Activated CD4-positive, alpha-beta T cell treated with anti-CD3 and anti-CD28 coated beads, Interleukin-2, amount 50 U/mL, for 16 hours (primary cell): ENCODE results near the gene CBX8.

Experiments used
- DNase-seq: peaks from one replicate; pipeline ENCODE4 v3.0.0-alpha.2; 2020

Gene CBX8

DNA sequence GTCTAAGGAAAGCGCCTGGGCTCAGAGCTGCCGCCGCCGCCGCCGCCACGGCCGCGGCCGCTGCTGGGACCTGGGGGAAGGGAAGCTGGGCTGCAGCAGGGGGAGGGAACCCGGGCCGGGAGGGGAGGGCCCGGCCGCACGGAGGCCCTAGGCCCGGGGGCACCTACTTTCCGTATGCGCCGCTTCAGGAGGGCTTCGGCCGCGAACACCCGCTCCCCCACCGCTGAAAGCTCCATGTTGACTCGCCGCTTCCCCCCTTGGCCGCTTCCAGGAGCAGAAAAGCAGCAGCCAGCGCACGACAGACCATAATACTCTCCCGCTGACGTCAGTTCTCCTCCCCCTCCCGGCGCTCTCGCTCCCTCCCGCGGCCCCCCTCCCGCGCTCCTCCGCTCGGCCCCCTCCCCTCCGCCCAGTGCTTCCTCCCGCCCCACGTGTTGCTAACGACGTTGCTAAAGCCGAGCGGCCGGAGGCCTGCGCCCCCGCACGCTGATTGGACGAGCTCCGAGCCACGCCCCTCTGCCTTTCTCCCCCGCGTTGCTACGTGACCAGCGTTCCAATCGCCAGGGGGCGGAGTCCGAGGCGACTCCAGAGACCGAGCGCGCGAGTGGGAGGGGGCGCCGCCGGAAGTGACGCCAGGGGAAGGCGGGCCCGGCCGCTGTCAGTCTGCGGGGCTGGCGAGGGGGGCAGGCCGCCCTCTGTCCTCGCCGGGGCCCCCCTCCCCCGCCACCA lies at the start of gene CBX8:
TSS of gene CBX8 (minus strand) at position 315 of the 729 bp plus-strand sequence. CDS start at position 236, 79 bp downstream.
- peak; percentile 99 for DNase-seq

DNA sequence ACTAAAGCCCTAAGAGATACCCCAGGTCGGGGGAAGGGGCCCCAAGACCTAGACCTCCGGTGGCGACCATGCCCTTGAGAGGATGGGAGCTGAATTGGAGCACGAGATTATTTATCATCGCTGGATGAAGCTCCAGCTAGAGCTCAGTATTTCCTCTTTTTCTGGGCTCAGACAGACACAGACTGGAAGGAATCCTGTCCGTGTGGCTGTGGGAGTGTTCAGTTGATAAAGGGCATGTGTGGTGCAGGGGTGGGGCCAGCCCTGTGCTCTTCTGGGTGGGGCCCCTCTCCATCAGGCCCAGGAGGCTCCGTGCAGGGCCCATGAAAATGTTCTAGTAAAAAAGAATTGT lies 48.7 kb upstream of the CBX8 start:
- DNase-seq = no peak

DNA sequence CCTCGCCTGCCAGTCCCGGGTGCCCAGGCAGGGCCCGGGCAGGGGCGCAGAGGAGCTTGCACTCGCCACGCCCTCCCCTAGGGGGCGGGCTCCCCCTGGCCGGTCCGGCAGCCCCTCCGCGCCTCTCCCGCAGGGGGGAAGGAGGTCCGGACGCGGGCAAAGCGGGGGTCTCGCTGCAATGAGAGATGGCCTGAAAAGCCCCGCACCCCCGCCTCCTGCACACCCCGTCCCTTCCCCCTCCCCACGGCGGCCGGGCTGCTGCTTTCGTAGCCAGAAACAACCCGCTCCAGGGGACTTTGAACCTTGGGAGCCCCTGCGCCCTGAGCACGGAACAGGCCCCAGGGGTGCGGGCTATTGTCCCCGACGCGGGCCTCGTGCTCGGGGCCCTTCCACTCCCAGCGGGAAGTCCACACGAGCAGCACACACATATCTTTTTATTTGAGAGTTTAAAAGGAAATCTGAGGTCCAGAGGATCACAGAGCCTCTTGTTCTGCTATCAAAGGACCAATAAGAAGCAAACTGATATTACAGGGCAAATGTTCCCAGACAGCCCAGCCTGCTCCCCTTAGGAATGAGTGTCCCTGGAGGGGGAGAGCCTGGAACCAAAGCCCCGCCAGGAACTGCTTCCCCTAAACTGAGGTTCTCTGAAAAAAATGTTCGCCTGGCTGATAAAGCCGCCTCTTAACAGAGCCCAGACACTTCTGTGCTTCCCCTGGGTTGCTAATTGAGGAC lies 48.2 kb upstream of the CBX8 start:
- DNase-seq = no peak

DNA sequence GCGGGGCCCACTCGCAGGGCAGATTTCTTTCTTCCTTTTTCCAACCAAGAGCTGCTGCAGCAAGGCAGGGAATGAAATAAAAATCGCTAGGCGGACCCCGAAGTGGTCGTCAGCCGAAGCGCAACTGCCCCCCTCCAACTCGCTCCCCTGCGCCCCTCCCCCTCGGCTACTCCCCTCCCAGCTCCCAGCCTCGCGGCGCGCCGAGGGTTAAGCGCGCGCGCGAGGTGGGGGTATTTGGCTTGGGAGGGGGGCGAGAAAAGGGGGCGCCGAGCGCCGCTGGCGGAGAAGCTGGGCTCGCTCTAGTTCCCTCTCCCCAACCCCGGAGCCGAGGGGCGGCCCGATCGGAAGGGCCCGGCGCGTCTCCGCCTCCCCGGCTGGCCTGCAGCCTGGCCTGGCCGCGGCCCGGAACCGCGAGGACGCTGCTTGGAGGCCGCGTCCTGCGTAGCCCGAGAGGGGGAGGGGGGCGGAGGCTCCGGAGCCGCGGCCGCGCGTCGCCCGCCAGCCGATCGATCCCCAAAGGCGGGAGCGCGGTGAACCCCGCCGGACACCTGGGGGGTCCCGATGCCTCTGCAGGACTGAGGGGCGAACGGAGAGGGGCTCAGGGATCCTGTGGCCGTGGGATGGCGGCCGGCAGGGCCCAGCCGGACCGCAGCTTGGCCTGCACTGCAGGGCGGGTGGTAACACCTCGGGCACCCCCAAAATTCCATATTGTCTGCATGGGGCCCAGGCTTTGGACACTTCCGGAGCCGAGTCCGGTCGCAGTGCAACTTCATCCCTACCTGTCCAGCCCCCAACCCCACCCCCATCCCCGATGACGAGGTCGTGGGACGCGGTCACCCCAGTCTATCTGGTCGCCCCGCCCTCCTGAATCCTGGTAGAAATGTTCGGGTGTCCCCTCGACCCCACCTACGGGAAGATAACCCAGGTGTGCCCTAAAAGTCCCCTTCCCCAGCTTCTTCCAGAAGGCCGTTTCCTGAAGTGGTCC lies 47.2 kb upstream of the CBX8 start:
- DNase-seq = no peak

DNA sequence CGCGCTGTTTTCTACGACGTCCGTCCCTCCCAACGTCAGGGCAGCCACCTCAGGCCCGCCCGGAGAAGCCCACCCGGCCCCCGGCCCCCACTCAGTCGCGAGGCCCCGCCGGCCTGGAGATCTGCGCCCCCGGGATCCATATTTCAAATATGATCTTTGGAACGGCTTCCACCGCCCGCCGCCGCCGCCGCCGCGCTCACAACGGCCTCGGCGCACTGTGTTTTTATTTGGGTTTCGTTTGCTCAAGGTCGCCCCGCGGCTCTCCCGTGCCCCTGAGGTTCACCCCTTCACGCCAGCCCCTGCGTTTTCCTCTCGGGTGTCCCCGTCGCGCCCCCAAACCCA lies 46.6 kb upstream of the CBX8 start:
- DNase-seq = no peak

DNA sequence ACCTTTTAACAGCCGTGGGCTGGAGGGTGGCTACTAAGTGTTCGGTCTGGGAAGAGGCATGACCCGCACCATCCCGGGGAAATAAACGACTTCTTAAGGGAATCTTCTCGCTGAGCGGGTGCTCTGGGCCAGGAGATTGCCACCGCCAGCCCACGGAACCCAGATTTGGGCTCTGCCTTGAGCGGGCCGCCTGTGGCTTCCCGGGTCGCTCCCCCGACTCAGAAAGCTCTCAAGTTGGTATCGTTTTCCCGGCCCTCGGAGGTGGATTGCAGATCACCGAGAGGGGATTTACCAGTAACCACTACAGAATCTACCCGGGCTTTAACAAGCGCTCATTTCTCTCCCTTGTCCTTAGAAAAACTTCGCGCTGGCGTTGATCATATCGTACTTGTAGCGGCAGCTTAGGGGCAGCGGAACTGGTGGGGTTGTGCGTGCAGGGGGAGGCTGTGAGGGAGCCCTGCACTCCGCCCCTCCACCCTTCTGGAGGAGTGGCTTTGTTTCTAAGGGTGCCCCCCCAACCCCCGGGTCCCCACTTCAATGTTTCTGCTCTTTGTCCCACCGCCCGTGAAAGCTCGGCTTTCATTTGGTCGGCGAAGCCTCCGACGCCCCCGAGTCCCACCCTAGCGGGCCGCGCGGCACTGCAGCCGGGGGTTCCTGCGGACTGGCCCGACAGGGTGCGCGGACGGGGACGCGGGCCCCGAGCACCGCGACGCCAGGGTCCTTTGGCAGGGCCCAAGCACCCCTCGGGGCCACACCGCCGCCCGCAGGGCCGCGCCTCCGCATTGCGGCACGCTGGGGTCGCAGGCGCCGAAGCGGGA lies 46.0 kb upstream of the CBX8 start:
- no peak for DNase-seq

DNA sequence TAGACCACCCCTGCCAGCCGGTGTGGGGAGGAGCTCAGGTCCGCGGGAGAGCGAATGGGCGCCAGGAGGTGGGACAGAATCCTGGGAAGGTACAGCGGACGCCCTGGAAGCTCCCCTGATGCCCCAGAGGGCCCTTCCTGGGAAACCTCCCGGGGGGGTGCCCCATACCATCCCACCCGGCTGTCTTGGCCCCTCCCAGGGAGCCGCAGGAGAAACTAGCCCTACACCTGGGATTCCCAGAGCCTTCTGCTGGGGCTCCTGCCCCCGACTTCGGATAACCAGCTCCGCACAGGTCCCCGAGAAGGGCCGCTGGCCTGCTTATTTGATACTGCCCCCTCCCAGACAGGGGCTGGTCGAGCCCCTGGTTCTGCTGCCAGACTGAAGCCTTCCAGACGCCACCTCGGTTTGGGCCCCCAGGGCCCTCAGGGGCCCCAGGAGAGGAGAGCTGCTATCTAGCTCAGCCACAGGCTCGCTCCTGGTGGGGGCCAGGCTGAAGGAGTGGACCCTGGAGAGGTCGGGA lies 45.3 kb upstream of the CBX8 start:
- DNase-seq = no peak

DNA sequence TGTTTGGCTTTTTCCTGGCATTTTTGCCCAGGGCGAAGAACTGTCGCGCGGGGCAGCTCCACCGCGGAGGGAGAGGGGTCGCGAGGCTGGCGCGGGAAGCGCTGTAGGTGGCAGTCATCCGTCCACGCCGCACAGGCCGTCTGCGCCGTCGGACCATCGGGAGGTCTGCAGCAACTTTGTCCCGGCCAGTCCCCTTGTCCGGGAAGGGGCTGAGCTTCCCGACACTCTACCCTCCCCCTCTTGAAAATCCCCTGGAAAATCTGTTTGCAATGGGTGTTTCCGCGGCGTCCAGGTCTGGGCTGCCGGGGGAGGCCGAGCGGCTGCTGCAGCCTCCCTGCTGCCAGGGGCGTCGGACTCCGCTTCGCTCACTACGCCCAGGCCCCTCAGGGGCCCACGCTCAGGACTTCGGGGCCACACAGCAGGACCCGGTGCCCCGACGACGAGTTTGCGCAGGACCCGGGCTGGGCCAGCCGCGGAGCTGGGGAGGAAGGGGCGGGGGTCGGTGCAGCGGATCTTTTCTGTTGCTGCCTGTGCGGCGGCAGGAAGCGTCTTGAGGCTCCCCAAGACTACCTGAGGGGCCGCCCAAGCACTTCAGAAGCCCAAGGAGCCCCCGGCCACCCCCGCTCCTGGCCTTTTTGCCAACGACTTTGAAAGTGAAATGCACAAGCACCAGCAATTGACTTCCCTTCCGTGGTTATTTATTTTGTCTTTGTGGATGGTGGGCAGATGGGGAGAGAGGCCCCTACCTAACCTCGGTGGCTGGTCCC lies 44.7 kb upstream of the CBX8 start:
- DNase-seq = no peak

DNA sequence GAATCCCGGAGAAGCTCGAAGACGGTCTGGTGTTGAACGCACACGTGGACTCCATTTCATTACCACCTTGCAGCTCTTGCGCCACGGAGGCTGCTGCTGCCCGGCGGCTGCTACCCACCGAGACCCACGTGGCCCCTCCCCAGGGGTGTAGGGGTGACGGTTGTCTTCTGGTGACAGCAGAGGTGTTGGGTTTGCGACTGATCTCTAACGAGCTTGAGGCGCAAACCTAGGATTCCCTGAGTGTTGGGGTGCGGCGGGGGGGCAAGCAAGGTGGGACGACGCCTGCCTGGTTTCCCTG lies 44.1 kb upstream of the CBX8 start:
- DNase-seq = no peak

DNA sequence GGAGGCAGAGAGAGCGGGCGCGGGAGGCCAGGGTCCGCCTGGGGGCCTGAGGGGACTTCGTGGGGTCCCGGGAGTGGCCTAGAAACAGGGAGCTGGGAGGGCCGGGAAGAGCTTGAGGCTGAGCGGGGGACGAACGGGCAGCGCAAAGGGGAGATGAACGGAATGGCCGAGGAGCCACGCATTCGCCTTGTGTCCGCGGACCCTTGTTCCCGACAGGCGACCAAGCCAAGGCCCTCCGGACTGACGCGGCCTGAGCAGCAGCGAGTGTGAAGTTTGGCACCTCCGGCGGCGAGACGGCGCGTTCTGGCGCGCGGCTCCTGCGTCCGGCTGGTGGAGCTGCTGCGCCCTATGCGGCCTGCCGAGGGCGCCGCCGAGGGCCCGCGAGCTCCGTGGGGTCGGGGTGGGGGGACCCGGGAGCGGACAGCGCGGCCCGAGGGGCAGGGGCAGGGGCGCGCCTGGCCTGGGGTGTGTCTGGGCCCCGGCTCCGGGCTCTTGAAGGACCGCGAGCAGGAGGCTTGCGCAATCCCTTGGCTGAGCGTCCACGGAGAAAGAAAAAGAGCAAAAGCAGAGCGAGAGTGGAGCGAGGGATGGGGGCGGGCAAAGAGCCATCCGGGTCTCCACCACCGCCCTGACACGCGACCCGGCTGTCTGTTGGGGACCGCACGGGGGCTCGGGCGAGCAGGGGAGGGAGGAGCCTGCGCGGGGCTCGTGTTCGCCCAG lies 43.6 kb upstream of the CBX8 start:
- no peak for DNase-seq

DNA sequence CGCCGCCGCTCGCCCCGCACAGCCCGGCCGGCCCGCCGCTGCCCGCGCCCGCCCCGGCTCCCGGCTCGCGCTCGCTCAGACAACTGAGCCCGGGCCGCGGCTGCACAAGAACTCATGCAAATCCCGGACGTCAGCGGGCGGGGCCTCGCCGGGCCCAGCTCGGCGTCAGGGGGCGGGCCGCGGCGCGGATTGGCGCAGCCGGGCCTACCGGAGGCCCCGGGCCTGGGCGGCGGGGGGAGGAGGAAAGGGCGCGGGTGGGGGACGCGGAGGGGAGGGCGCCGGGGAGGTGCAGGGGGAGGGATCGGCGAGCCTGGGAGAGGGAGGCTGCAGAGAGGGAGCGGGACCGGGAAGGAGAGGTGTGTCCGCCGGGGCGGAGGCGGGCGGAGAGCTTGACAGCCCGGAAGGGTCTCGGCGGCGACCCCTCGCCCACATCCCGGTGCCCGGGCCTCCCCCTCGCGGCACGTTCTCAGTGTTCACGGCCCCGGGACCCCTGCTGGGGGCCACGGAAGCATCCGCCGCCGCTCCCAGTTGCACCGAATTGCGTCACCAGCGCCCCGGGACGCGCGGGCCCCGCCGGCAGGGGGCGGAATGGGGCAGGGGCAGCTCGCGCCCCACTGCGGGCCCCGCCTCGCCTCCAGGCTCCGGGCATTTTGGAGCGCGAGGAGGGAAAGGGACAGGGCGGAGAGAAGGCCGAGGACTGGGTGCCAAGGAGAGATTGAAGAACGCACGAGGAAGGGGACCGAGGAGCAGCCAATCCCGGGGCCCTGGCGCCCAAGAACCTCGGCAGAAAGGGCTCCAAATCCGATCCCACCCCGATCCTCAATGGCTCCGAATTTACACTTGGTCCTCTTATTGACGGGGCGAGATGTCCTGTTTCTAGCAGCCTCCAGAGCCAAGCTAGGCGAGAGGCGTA lies 42.7 kb upstream of the CBX8 start, which contains the start of gene CBX4:
TSS of gene CBX4 (minus strand) at position 85 of the 913 bp plus-strand sequence. CDS start 189 bp downstream, outside the sequence.
- DNase-seq = peak; percentile 92

DNA sequence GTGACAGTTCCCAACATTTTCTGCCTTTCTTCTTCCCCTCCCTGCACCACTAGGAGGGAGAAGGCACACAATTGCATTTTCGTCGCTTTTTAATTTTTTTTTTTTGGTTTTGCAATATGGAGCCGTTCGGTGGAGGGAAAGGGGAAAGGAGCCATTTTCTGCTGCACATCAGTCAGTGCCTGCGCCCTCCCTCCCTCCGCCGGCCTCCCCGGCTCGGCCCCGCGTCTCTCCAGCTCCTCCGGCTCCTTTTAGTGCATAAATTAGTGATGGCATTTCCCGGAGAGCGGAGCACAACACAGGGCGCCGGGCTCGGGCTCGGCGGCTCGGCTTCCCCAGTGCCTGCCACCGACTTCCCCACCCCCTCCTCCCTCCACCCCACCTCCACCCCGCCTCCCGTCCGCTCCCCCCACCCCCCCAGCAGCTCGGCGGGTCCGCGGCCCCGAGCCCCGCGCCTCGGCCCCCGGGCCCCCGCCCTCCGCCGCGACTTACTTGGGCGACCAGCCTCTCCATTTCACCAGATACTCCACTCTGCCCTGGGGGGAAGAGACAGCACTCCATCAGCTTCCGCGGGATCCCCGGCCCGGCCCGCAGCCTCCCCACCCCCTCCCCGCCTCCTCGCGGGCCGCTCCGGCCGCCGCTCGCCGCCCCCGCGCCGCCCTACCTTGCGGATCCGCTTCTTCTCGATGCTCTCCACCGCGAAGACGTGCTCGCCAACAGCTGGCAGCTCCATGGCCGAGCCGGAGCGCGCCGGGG lies 41.8 kb upstream of the CBX8 start:
- DNase-seq = peak; percentile 55

DNA sequence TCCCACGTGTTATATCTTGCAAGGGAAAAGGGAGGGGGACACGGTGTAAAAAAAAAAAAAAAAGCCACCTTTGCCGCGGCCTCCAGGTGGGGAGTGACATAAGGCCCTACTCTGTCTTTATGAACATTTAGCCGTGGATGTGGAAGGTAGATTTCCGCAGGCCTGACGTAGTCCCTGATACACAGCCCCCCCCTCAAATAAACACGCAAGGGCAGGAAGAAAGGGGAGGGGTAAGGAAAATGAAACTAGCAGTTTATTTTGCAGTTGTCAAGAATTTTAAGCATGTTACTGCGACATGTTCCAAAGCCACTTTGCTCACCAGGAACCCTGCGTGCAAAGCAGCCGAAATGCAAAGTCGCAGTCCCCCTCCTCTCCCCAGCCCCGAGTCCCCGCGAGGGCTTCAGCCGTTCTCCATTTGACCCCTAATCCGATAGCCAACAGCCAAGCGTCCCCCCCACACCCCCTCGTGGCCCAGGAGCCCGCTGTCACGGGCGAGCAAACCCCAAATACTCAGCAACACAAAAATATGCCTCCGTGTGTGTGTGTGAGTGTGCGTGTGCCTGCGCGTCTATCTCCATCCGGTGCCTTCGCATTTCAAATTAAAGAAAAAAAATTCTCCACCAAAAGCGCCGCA lies 41.1 kb upstream of the CBX8 start:
- no peak for DNase-seq

DNA sequence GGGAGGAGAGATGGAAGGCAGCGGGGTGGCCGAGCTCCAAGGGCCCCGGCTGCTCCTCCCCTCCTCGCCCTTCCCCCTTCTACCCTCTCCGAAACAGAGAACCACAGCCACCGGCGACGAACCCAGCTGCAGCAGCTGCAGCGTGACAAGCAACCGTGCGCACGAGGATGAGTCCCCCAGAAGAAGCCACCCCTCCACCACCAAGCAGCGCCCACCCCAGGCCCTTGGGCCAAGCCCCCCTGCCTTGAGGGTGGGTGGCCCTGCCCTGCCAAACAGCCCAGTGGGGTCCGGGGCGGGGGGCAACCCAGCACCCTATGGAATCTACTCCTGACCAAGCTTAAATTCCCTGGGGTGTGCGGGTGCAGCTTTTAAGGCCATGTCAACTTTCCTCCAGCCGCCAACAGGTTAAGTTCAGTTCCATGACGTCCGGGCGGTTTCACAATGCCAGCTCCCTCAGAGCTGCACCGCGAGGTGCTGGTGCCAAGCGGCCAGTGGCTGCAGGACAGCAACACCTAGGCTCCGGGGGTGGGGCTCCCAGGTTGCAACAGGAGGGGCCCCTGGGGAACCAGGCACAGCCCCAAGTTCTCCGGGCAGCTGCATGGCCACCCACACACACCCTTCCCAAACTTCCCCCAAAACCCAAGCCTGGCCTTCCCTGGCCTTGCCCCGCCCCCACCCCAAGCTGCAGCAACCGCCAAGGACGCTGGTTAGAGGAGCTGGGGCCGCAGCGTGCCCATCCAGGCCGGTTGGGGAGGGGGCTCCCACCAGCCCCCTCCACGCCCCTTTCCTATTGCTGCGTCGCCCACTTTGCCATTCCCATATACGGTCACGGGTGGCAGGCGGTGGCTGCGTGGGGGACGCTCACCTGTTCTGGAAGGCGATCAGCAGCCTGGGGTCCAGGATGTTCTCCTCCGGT lies 40.4 kb upstream of the CBX8 start:
- peak; percentile 52 for DNase-seq

DNA sequence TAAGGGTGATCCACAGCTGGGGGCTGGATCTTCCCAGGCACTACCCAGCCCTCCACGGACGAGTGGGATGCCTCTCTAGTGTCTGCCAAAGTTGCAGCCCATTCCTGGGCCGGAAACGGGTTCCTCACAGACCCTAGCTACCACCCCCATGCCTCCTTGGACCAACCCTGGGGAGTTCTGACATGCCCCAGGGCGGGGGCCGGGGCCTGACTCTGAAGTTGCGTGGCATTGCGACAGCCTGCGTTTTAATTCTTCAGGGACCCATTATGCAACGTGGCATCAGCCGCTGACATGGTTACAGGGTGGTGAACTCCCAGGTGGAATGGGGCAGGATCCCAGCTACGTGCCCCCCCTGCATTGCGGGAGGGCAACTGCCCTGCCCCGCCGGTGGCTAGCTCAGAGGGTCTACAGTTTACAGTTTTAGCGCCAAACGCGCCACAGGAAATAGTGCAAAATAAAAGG lies 39.7 kb upstream of the CBX8 start:
- DNase-seq = no peak

DNA sequence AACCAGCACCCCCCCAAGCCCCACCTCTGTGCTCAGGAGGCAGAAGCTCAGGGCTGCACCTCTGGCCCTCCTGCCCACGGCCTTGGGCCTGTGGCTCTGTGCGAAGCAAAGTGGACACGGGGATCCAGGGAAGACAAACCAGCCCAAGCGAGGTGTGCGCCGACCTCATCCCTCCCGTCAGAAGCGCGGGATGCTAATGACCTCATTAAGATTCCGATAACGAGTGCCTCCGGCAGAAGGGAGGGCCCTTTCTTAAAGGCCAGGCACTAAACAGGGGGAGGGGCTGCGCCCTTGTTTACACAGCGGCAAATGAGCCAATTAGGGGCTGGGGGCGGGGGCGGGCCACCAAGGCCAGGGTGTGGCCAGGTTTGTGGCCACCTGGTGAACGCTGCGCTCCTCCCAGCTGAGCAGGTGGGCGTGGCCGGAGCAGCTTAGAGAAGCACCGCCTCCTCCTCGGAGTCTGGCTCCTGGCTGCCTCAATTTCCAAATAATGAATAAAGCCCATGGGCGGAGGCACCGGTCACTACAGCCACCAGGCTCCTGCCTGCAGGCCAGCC lies 39.2 kb upstream of the CBX8 start:
- DNase-seq = no peak

DNA sequence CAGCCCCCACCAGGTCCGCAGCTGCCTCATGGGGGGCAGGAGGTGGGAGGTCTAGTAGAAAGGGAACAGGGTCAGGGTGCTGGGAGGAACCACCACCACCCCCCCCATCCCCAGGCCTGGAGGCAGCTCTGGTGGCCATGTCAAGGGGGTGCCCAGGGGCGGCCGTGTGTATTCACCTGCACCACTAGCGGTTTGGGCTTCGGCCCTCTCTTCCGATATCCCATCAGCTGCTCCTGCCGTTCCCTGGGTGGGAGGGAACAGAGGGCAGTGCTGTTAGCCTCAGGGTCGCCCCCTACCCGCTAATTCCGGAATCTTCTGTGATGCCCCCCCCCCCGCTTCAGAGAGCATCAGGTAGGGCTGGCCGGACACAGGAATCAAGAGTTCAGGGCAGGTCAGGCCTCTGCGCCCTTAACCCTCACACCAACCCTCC lies 38.6 kb upstream of the CBX8 start:
- no peak for DNase-seq
